GM12872 (cell line): Measurements from ENCODE around the gene NCKAP5.

Experiments
- TF ChIP-seq, protein P1 (sequence below): IDR thresholded peaks from 3 replicates; pipeline ENCODE4 v1.5.1; 2011; ENCODE audit warnings: low read depth, mild to moderate bottlenecking, low read length, moderate library complexity; ENCODE audit not compliant: insufficient read depth

NCKAP5 gene

DNA sequence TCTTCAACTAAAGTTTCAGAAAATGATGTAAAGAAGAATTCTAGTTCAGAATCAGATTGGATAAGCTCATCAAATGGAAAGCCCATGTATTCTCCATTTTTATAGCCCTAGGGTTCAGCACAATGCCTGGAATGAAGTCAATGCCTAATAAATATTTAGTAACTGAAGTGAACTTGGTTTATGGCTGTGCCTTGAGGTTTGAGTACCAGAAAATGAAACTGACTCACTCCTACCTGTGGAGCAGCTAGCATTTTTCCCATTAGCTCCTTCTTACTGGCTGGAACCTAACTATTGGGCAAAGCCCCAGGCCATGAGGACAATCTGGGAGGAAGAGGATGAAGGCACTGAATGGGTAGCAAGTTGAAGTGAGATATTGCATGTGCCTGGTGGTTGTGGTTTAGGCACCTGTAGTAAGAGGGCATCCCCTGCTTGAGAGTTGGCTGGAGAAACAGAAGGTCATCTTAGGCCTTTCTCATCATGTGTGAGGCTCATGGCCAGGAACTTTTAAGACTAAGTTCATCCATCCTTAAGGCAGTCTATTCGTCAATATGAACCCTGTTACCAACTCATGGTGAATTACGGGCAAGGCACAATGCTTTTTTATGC, 813.3 kb downstream of the NCKAP5 start:
- TF ChIP-seq, protein P1, sequence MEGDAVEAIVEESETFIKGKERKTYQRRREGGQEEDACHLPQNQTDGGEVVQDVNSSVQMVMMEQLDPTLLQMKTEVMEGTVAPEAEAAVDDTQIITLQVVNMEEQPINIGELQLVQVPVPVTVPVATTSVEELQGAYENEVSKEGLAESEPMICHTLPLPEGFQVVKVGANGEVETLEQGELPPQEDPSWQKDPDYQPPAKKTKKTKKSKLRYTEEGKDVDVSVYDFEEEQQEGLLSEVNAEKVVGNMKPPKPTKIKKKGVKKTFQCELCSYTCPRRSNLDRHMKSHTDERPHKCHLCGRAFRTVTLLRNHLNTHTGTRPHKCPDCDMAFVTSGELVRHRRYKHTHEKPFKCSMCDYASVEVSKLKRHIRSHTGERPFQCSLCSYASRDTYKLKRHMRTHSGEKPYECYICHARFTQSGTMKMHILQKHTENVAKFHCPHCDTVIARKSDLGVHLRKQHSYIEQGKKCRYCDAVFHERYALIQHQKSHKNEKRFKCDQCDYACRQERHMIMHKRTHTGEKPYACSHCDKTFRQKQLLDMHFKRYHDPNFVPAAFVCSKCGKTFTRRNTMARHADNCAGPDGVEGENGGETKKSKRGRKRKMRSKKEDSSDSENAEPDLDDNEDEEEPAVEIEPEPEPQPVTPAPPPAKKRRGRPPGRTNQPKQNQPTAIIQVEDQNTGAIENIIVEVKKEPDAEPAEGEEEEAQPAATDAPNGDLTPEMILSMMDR = no peak

DNA sequence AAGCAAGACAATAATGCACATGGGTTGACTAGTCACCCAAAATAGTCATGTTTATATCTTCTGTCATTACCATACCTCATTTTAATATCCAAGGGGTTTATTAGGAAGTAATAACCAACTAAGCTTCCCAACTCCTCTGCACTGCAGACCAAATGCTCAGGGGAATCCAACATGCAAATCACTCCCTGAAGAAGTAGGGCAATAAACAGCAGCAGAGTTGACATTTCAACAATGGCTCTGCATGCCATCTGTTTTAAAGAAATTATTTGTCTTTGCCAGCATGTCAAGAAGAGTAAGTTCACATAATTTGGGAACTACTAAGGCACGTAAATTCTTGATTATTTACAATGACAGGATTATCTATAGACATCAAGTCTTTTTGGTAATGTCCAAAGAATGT, 813.9 kb downstream of the NCKAP5 start:
- TF ChIP-seq, protein P1 = no peak

GRCh38 chr2:132752421-132753206, 815.6 kb downstream of the NCKAP5 start:
- TF ChIP-seq, protein P1 = no peak

DNA sequence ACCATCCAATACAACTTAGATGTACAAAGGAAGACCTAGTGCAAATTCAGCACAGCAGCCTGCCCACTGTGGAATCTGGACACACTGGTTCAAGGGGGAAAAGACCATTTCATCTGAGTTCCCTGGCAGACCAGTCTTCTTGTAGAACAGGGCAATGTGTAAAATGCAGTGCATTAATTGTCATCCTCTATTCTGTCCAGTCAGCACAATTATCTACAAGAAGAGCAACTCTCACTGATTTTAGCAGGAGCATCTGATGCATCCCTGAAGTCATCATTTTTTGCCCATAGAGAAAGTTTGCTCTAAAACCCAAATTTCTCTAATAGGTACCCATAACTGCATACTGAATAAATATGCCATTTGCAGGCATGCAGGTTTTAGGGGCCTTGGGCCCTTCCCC, 816.4 kb downstream of the NCKAP5 start:
- TF ChIP-seq, protein P1 = no peak

GRCh38 chr2:132750606-132751005, 817.7 kb downstream of the NCKAP5 start:
- TF ChIP-seq, protein P1 = no peak

DNA sequence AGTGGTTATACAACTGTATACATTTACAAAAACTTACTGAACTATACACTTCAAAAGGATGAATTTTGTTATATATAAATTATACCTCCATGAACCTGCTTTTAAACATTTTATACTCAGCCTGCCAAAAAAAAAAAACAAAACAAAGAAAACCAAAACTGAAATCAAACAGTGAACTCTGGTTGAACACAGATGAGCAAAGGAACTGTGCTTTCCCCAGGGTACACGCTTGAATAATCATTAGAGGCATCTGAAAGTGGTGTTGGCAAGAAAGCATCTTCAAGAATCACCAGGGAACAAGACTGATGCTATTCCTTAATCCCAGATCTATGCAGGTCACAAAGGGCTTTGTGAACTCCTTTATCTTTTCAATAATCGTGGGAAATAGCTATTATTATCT, 821.2 kb downstream of the NCKAP5 start:
- TF ChIP-seq, protein P1 = no peak

DNA sequence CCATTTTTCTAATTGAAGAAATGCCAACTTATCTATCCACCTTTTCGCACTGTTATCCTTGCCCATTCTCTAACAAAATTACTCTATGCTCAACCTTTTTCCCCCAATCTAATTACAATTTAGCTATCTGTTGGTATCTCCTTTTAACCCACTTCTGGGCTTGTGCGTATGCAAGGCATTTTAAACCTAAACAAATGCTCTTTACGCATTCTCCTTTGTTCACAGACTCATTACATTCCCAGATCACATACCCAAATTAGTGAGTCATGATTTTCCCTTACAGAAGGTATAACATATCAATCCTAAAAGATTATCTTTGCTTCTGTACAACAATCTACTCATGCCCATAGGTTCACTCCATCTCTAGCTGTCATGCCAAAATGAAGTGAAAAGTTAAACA, 826.5 kb downstream of the NCKAP5 start:
- TF ChIP-seq, protein P1 = no peak
